K562 (cell line): ENCODE results near the gene ATXN8OS. TPM values are rescaled to one million over a fixed set of nuclear protein-coding genes. Genes with fewer than 3 reads are reported as not detected.

Experiments
- ATAC-seq: fragments of 200-7000 bp; cut with Tn5 transposase; 3 replicates; pipeline ENCODE4 v1.9.1; 2020; ENCODE audit warnings: moderate library complexity
- BruUV-seq: library from RNA; stranded (reverse); fragments of 400-500 nt; replicated peaks from 2 replicates; lab custom pipeline; 2021; lab: Mats Ljungman, UMichigan
- CTCF ChIA-PET: fragments of 300-600 bp; formaldehyde crosslinking; extraction: SDS; loops from one replicate; lab custom pipeline; 2021; ENCODE audit warnings: low intra/inter-chr PET ratio; lab: Yijun Ruan, JAX
- POLR2A ChIA-PET: fragments of 300-600, 350-650 bp; sonication (Branson Sonifier 250); formaldehyde crosslinking; extraction: SDS; loops from one replicate; lab custom pipeline; 2021; ENCODE audit warnings: antibody characterized with exemption, inconsistent platforms; lab: Yijun Ruan, JAX
- DNase-seq, 4 experiments: peaks; one replicate each; pipeline versions ENCODE4 v3.0.0 to v3.0.0-alpha.2; 2011 to 2018; ENCODE audit warnings: low spot score in 3 of 4, mixed read lengths in 3 of 4; ENCODE audit errors: extremely low read depth in 1 of 4
- FAIRE-seq: peaks from 2 replicates; lab custom pipeline; 2011; peaks lifted over from hg19 to GRCh38; lab: Jason Lieb, UNC
- H2AFZ ChIP-seq: 2 replicates; pipeline ENCODE4 v1.6.0; 2011; ENCODE audit warnings: low read depth, low read length, control low read depth, inconsistent platforms
- H3K27ac ChIP-seq: fragments of 200-600 bp; 3 replicates; pipeline ENCODE4 v1.8.0; 2011; ENCODE audit warnings: low read depth, mild to moderate bottlenecking, control low read depth, inconsistent platforms, low read length, moderate library complexity, mixed read lengths; ENCODE audit errors: extremely low read depth
- H3K27me3 ChIP-seq, 2 experiments: fragments of 300-600 bp in 1 of 2; 2 replicates in 1 of 2; 3 replicates in 1 of 2; pipeline versions ENCODE4 v1.6.0 to v1.8.0; 2011; ENCODE audit warnings: inconsistent platforms in 2 of 2, low read length in 2 of 2, mild to moderate bottlenecking in 1 of 2, mixed read lengths in 1 of 2, moderate library complexity in 1 of 2; ENCODE audit not compliant: control insufficient read depth in 2 of 2, insufficient read depth in 2 of 2
- H3K36me3 ChIP-seq: fragments of 300-600 bp; 3 replicates; pipeline ENCODE4 v1.8.0; 2011; ENCODE audit warnings: mild to moderate bottlenecking, low read length, inconsistent platforms; ENCODE audit not compliant: control insufficient read depth, insufficient read depth
- H3K4me1 ChIP-seq, 2 experiments: fragments of 200-600 bp in 1 of 2; replicated peaks in 1 of 2; 2 replicates in 1 of 2; 3 replicates in 1 of 2; pipeline versions ENCODE4 v1.5.1 to v1.8.0; 2011; ENCODE audit warnings: inconsistent platforms in 2 of 2, low read length in 2 of 2, mild to moderate bottlenecking in 1 of 2, mixed read lengths in 1 of 2, moderate library complexity in 1 of 2; ENCODE audit not compliant: control insufficient read depth in 2 of 2, insufficient read depth in 2 of 2
- H3K4me2 ChIP-seq: 2 replicates; pipeline ENCODE4 v1.6.1; 2011; ENCODE audit warnings: low read length, control low read depth, inconsistent platforms, mixed read lengths; ENCODE audit not compliant: insufficient read depth
- H3K4me3 ChIP-seq: fragments of 200-600 bp; sonication (generic), shearing (Covaris generic); 2 replicates; pipeline ENCODE4 v1.5.1; 2016; ENCODE audit warnings: control low read depth, inconsistent platforms
- H3K79me2 ChIP-seq: fragments of 200-600 bp; 3 replicates; pipeline ENCODE4 v1.8.0; 2011; ENCODE audit warnings: low read length, inconsistent platforms; ENCODE audit not compliant: control insufficient read depth, insufficient read depth
- H3K9ac ChIP-seq, 2 experiments: 2 replicates each; pipeline versions ENCODE4 v1.6.0 to v1.6.1; 2011; ENCODE audit warnings: low read depth in 2 of 2, low read length in 2 of 2, control low read depth in 1 of 2, inconsistent platforms in 1 of 2, mild to moderate bottlenecking in 1 of 2, mixed read lengths in 1 of 2; ENCODE audit not compliant: insufficient read depth in 1 of 2
- H3K9me1 ChIP-seq: one replicate; pipeline ENCODE4 v1.6.0; 2011; ENCODE audit warnings: inconsistent platforms, mild to moderate bottlenecking, low read length, moderate library complexity; ENCODE audit not compliant: control insufficient read depth, insufficient read depth
- H3K9me3 ChIP-seq: replicated peaks from 2 replicates; pipeline ENCODE4 v1.5.1; 2011; ENCODE audit warnings: low read depth, low read length, inconsistent platforms; ENCODE audit not compliant: control insufficient read depth, insufficient read depth
- H4K20me1 ChIP-seq: replicated peaks from 2 replicates; pipeline ENCODE4 v1.6.1; 2011; ENCODE audit warnings: low read length, inconsistent platforms, mixed read lengths; ENCODE audit not compliant: control insufficient read depth, insufficient read depth
- GATAD2B ChIP-seq: fragments of 450-650 bp; IDR thresholded peaks from 2 replicates; pipeline ENCODE4 v1.6.1; 2017; ENCODE audit warnings: mild to moderate bottlenecking, borderline replicate concordance
- NFATC3 ChIP-seq: fragments of 450-650 bp; IDR thresholded peaks from 2 replicates; pipeline ENCODE4 v1.6.1; 2017; ENCODE audit warnings: mild to moderate bottlenecking
- NFXL1 ChIP-seq: fragments of 450-650 bp; formaldehyde crosslinking; IDR thresholded peaks from 2 replicates; pipeline ENCODE4 v1.4.0; 2021; ENCODE audit warnings: mild to moderate bottlenecking
- ZNF12 ChIP-seq: sonication (generic); formaldehyde crosslinking; IDR thresholded peaks from 2 replicates; pipeline ENCODE4 v1.4.0; 2020; ENCODE audit warnings: mild to moderate bottlenecking, missing genetic modification reagents
- ZNF146 ChIP-seq: IDR thresholded peaks from one replicate; pipeline ENCODE4 v1.6.1; 2018; ENCODE audit warnings: missing compliant biosample characterization; ENCODE audit not compliant: unreplicated experiment
- ZNF239 ChIP-seq: fragments of 250-450 bp; sonication (Bioruptor Pico); IDR thresholded peaks from 2 replicates; pipeline ENCODE4 v1.4.0; 2020; ENCODE audit warnings: mild to moderate bottlenecking
- ZNF408 ChIP-seq: fragments of 250-450 bp; sonication (Bioruptor Pico); IDR thresholded peaks from 2 replicates; pipeline ENCODE4 v1.4.0; 2020; ENCODE audit warnings: low read depth, mild to moderate bottlenecking, moderate library complexity
- ZSCAN29 ChIP-seq: fragments of 450-650 bp; IDR thresholded peaks from 2 replicates; pipeline ENCODE4 v1.6.1; 2017
- WGBS: fragments of 100-300 bp; shearing (Covaris generic); methylation state at CpG from one replicate; pipeline ENCODE4 v1.1.6; 2016; ENCODE audit warnings: low coverage, mixed read lengths; ENCODE audit not compliant: insufficient coverage; ENCODE audit errors: missing lambda C conversion rate; 5-methylcytosine and 5-hydroxymethylcytosine counted together
- in situ Hi-C: fragments of 300-500 bp; cut with MboI; formaldehyde crosslinking; loops from 4 replicates; pipeline ENCODE4 v1.15.0; 2018; ENCODE audit warnings: inconsistent platforms, mixed read lengths
- intact Hi-C: fragments of 100-400 bp; cut with micrococcal nuclease; formaldehyde crosslinking; loops from 2 replicates; pipeline ENCODE4 v1.14.2; 2022
- polyA plus RNA-seq, 8 experiments: library from polyadenylated mRNA; depleted of rRNA in 4 of 8; stranded (reverse) in 5 of 8; unstranded in 3 of 8; fragments of >200 nt; fragmentation: Nextera tagmentation in 2 of 8; fragmentation: Illumina TruSeq in 1 of 8; extraction: Ambion mirVana in 2 of 8; extraction: Trizol in 1 of 8; gene quantifications; 2 replicates each; pipeline versions ENCODE4 v1.2.1 to v1.2.3, GENCODE V29; 2011 to 2014; ENCODE audit warnings: inconsistent platforms in 1 of 8, missing spikeins in 1 of 8
- total RNA-seq, 7 experiments: library from RNA; depleted of rRNA in 6 of 7; stranded (reverse); fragments of >200 nt in 6 of 7; fragmentation: Illumina TruSeq in 2 of 7; extraction: Trizol in 2 of 7; gene quantifications; 2 replicates each; pipeline versions ENCODE4 v1.2.1 to v1.2.3, GENCODE V29; 2011 to 2021; ENCODE audit warnings: low replicate concordance in 1 of 7
- TF ChIP-seq, protein P1 (sequence below), 2 experiments: fragments of 450-650 bp; IDR thresholded peaks; 2 replicates each; pipeline ENCODE4 v1.6.1; 2016; ENCODE audit warnings: mild to moderate bottlenecking in 2 of 2, borderline replicate concordance in 1 of 2, low read depth in 1 of 2, moderate library complexity in 1 of 2

The ATXN8OS gene
- total and polyA plus RNA-seq, 9 of the 15 experiments (the other 6 are each of a cell fraction or from before 2014, with no cell fraction given), result not detected

DNA sequence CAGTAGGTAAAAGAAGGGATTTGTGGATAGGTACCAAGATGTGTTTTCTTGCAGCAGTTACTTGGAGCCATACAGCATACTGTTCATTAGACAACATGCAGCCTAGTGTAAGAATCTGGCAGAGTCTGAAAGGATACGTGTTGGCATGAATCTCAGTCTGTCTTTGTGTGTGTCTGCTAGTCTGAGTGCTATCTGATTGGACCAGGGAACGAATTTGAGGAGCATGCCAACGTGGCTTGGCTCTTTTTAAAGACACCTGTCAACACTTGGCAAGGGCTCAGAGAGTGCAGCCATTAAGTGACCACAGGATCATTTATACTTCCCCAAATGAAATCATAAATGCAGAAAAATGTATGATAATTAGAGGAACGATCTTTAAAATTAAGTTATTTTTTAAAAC lies 27.6 kb upstream of the ATXN8OS start:
- H2AFZ ChIP-seq, result no peak overlapping the region
- TF ChIP-seq NFATC3 (no peak), GATAD2B (no peak), ZNF239 (CRISPR knock-in tag) (no peak)
- TF ChIP-seq, all 486 proteins: peak for 0
- intact Hi-C loops (no loop called here), in situ Hi-C loops (no loop called here)
- Histone ChIP-seq H3K27me3 (no peaks in the 10 kb centered on the region), H3K27ac (no peak overlapping the region), H3K9me3 (no peaks in the 10 kb centered on the region), H4K20me1 (no peaks in the 10 kb centered on the region), H3K36me3 (no peaks in the 10 kb centered on the region), H3K79me2 (no peaks in the 10 kb centered on the region), H3K9me1 (no peaks in the 10 kb centered on the region), H3K4me3 (no peak overlapping the region), H3K4me1 (no peaks in the 10 kb centered on the region), H3K4me2 (no peak overlapping the region), H3K9ac (no peak overlapping the region)
- no peak for ATAC-seq
- no TSS peak for BruUV-seq
- ChIA-PET CTCF (no interaction called here), POLR2A (no interaction called here)
- DNase-seq, result no peak
- WGBS, result 3% methylated on average over 3 of the region's 4 CpGs
- no peak for FAIRE-seq

DNA sequence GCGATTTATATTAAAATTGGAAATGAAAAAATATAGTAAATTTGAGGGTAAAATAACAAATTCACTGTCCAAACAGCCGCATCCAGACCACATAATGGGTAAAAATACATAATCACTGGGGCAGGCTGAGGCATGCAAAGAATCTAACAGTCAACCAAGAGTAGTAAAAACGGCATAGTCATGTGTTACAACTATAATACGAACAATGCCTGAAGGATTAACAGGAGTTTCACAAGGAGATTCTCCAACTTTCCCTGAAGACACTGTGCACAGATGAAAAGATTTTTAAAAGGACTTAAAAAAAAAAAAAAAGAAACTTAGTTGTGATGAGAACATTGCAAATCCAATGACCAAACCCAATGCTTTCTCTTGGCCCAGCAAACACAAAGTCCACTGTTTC lies 20.4 kb upstream of the ATXN8OS start:
- H3K36me3 ChIP-seq, result no peaks in the 10 kb centered on the region
- no peak overlapping the region for H3K4me2 ChIP-seq
- DNase-seq, result no peak
- ChIA-PET CTCF (no interaction called here), POLR2A (no interaction called here)
- BruUV-seq, result no TSS peak
- no peak overlapping the region for H3K9ac ChIP-seq
- no peak for ATAC-seq
- intact Hi-C loops (no loop called here), in situ Hi-C loops (no loop called here)
- no peaks in the 10 kb centered on the region for H3K79me2 ChIP-seq
- WGBS, result 2% methylated on average over 4 of the region's 4 CpGs
- FAIRE-seq, result no peak
- no peaks in the 10 kb centered on the region for H4K20me1 ChIP-seq
- no peak overlapping the region for H3K27ac ChIP-seq
- H3K4me3 ChIP-seq, result no peak overlapping the region
- no peaks in the 10 kb centered on the region for H3K9me3 ChIP-seq
- H2AFZ ChIP-seq, result no peak overlapping the region
- H3K4me1 ChIP-seq, result no peaks in the 10 kb centered on the region
- no peaks in the 10 kb centered on the region for H3K9me1 ChIP-seq
- H3K27me3 ChIP-seq, result no peaks in the 10 kb centered on the region
- TF ChIP-seq ZNF146 (CRISPR knock-in tag) (no peak), ZSCAN29 (no peak), ZNF408 (CRISPR knock-in tag) (no peak), NFXL1 (CRISPR knock-in tag) (no peak), ZNF12 (no peak)
- TF ChIP-seq, protein P1, sequence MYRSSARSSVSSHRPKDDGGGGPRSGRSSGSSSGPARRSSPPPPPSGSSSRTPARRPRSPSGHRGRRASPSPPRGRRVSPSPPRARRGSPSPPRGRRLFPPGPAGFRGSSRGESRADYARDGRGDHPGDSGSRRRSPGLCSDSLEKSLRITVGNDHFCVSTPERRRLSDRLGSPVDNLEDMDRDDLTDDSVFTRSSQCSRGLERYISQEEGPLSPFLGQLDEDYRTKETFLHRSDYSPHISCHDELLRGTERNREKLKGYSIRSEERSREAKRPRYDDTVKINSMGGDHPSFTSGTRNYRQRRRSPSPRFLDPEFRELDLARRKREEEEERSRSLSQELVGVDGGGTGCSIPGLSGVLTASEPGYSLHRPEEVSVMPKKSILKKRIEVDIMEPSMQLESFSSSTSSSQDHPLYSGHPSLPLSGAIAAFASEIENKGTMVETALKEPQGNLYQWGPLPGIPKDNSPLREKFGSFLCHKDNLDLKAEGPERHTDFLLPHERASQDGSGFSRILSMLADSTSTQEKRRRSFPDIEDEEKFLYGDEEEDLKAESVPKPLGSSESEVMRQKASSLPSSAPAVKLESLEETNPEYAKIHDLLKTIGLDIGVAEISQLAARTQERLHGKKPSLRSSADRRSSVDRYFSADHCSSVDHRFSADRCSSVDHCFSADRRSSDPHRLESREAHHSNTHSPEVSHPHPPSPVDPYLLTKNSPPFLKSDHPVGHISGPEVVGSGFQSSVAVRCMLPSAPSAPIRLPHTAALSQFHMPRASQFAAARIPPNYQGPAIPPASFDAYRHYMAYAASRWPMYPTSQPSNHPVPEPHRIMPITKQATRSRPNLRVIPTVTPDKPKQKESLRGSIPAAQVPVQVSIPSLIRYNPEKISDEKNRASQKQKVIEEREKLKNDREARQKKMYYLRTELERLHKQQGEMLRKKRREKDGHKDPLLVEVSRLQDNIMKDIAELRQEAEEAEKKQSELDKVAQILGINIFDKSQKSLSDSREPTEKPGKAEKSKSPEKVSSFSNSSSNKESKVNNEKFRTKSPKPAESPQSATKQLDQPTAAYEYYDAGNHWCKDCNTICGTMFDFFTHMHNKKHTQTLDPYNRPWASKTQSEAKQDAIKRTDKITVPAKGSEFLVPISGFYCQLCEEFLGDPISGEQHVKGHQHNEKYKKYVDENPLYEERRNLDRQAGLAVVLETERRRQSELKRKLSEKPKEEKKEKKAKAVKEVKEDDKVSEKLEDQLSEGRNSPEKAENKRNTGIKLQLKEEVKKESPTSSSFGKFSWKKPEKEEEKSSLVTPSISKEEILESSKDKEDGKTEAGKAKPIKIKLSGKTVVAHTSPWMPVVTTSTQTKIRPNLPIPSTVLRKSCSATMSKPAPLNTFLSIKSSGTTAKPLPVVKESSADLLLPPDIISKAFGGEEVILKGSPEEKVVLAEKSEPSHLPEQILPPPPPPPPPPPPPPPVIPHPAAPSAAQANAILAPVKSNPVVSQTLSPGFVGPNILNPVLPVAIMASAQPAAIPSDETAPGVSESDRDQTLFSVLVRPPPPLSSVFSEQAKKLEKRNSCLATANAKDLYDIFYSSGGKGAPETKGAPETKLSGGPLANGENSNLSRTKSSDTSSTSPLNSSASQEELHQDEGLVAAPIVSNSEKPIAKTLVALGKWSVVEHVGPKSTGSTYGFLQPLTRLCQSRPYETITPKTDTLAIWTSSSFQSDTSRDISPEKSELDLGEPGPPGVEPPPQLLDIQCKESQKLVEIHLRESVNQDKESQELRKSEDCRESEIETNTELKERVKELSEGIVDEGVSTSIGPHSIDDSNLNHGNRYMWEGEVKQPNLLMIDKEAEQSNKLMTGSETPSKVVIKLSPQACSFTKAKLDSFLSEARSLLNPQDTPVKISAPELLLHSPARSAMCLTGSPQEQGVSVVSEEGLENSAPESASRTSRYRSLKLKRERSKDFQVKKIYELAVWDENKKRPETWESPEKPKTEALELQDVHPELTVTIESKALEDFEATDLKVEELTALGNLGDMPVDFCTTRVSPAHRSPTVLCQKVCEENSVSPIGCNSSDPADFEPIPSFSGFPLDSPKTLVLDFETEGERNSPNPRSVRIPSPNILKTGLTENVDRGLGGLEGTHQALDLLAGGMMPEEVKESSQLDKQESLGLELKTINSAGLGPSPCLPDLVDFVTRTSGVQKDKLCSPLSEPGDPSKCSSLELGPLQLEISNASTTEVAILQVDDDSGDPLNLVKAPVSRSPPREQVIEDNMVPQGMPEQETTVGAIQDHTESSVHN (IDR thresholded peaks at IDR 0.05; ENCODE audit: borderline replicate concordance in 1 of 2, low read depth in 1 of 2), result no peak
